Measurements from ENCODE around the gene ARHGEF10L.

The ARHGEF10L gene

DNA sequence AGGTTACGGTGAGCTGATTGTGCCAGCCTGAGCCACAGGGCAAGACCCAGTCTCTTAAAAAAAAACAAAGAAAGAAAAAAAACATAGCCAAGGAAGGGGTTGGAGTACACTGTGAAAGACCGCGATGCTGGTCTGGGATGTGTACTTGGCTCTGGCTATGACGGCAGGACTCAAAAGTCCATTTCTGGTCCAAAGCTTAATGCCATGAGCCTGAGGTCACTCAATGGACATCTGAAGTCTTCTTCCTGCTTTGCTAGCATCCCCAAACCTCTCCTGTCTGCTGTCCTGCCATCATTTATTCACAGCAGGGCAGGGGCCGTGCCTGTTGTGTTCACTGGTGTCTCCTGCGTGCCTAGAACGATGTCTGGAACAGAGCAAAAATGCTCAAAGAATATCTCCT is 1.5 kb upstream of the ARHGEF10L start:
- no peak for TF ChIP-seq GATA3 (IDR thresholded peaks at IDR 0.05; ENCODE audit: low read depth, low read length)
- TF ChIP-seq GATA2 (IDR thresholded peaks at IDR 0.05; ENCODE audit: low read depth, low read length), result no peak

DNA sequence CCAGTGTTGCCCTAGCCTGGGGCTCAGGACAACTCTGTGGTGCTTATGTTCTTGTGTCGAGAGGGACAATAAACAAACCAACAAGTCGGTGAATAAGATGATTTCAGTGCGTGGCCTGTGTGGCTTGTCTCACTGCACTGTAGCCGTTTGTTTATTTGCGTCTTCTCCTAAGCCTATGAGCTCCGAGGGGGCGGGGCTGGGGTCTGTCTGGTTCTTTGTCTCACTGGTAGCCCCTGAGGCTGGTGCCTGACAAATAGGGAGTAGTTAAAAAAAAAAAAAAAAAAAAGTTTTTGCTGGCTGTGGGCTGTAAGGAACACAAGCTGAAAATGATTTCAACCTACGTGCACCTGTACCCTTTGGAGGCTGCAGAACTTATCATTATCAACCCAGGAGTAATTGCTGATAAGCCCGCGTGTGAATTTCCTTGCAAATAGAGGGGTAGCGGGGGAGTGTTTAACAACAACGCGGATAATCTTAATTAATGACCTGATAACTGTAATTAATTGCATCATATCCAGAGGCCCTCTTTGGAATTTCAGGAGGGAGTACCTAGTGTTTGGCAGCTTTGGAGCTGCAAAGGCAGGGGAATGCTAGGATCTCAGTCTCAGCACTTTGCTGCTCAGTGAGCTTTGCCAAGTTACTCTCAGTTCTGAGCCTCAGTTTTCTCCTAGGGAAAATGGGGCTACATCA is 925 bp upstream of the ARHGEF10L start:
- TF ChIP-seq GATA3 (IDR thresholded peaks at IDR 0.05; ENCODE audit: low read depth, low read length) (no peak), GATA2 (IDR thresholded peaks at IDR 0.05; ENCODE audit: low read depth, low read length) (no peak)

DNA sequence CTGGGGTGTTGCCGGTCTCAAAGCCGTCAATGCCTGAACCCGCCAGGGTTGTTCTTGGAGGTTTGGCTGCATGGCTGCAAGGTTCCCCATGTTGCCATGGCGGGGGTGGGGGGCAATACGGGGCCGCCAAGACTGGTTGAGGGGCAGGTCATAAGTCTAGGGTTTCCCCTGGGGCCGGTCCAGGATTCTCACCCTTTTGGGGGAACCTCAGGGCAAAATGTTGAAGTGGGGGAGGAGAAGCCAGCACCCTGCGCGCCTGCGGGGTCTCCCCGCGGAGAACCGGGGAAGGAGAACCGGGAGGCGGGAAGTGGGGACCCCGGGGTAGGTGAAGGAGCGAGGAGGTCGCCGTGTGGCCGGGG is 401 bp upstream of the ARHGEF10L start:
- no peak for TF ChIP-seq GATA3 (IDR thresholded peaks at IDR 0.05; ENCODE audit: low read depth, low read length)

DNA sequence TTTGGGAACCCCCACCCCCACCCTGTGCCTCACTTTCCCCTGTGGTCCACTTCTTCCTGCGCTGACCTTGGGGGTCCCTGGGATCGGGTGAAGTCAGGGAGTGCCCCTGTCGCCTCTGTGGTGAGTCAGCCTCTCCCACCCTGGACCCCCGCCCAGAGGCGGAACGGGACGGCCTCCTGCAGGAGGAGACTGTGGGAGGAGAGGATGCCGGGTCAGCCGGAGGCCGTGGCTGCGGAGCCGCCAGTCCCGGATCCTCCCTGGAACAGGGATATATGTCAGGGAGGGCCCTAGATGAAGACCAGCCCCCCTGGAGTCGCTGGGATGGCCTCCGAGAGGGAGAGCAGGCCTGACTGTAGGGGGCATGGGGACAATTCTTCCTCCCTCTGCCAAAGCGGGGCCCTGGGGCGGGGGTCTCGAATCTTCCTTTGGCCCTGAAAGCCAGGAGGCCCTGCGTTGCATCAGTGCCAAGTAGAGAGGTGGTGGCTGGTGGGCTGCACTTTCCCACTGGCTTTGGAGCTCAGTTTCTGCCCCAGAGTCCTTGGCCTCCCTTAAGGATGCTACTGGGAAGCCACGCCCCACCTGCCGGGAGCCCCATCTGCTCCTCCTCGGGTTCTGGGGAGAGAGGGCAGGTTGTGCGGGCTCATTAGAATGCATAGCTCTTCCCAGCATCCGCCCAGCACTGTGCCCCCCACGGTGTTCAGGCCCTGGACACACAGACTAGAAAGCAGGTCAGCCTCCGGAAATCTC is 930 bp downstream of the ARHGEF10L start:
- TF ChIP-seq GATA3 (IDR thresholded peaks at IDR 0.05; ENCODE audit: low read depth, low read length) (no peak), GATA2 (IDR thresholded peaks at IDR 0.05; ENCODE audit: low read depth, low read length) (no peak)

DNA sequence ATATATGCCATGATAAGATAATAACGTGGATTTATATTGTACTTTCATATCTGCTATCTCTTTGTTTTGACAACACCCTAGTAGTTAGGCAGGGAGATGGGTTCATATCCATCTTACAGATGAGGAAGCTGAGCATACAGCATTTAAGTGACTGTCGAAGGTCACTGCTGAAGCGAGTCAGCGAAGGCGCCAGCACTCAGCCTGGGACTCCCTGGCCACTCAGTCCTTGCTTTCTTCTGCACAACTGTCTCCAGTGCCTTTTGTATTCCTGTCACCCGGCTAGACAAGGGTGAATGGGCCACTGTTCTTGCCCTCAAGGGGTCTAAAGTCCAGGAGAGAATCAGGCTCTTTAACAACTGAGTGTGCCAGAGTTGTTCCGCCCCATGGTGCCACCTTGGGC is 3.1 kb downstream of the ARHGEF10L start:
- no peak for TF ChIP-seq GATA3 (IDR thresholded peaks at IDR 0.05; ENCODE audit: low read depth, low read length)
- no peak for TF ChIP-seq GATA2 (IDR thresholded peaks at IDR 0.05; ENCODE audit: low read depth, low read length)

DNA sequence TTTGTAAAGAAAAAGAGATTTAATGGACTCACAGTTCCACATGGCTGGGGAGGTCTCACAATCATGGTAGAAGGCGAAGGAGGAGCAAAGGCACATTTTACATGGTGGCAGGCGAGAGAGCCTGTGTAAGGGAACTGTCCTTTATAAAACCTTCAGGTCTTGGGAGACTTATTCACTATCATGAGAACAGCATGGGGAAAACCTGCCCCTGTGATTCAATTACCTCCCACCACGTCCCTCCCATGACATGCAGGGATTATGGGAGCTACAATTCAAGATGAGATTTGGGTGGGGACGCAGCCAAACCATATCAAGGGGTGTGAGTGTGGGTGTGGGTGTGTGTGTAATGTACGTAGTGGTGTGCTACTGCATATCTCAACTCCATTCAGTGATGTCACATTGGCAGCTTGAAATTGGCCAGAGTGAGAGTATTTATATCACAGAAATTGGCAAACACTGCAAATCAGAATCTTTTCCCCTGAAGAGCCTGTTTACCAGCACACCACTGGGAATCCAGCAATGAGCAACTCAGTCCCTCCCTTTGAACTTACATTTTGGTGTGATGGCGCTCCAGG is 5.4 kb downstream of the ARHGEF10L start:
- TF ChIP-seq GATA3 (IDR thresholded peaks at IDR 0.05; ENCODE audit: low read depth, low read length) (no peak), GATA2 (IDR thresholded peaks at IDR 0.05; ENCODE audit: low read depth, low read length) (no peak)

DNA sequence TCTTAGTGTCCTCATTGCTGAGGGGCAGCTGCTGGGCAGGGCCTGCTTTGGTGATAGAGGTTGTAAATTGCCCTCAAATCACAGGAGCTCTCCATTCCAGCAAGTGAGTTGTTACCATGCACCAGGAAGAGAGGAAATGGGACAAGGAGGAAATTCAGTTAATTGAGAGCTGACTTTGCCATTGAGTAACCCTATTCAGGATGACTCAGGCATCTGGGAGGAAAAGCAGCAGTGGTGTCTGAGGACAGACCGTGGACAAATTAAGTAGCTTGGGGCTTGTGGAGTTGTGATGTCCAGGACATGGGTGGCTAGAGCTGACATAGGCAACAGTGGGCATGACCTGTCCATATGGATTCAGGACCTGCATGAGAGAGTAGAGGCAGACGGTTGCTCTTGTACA is 5.9 kb downstream of the ARHGEF10L start:
- no peak for TF ChIP-seq GATA3 (IDR thresholded peaks at IDR 0.05; ENCODE audit: low read depth, low read length)
- no peak for TF ChIP-seq GATA2 (IDR thresholded peaks at IDR 0.05; ENCODE audit: low read depth, low read length)

DNA sequence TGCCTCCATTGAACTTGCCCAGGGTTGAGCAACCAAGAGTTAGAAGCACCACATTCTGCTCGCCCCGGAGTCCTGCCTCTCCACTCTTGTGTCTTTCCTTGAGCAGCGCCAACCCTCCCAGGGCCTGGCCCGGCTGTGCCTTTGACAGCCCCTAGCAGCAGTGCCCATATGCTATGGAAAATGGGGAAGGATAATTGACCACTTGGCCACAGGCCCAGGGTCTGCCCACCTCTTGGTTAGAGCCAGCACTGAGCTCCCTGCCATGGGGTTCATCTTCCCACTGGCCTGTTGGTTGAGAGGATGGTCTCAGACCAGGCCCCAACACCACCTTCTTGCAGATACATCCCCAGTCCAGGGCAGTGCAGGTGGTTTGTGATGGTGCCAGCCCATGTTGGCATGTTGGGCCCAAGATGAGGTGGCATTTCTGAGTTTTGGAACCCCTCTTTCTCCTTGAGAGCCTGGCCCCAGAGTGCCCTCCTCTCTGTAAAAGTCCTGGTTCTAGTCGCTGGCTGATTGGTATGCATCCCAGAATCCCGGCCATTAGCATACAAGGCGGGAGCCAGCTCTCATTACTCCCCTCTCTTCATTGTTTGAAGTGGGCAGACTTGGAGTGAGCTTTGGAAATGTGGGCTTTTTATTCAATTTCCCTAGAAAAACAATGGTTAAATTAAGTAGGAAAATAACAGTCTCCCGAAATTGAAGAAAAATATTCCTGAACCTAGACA is 7.6 kb downstream of the ARHGEF10L start:
- TF ChIP-seq GATA2 (IDR thresholded peaks at IDR 0.05; ENCODE audit: low read depth, low read length) (no peak), GATA3 (IDR thresholded peaks at IDR 0.05; ENCODE audit: low read depth, low read length) (no peak)

DNA sequence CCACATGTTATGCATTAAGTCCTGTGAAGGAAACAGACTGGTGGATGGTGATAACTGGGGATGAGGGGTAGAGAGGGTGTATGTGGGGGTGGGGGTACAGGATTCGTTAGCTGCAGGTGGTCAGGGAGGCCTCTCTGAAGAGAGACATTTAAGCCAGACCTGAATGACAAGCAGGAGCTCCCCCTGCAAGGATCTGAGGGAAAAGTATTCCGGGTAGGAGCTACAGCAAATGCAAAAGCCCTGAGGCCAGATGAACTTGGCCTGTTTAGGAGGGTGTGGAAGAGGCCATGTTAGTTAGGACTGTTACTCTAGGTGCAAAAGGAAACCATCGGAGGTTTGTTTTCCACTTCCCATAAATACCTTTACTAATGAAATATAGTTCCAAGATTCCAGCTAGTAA is 9.9 kb downstream of the ARHGEF10L start:
- TF ChIP-seq GATA3 (IDR thresholded peaks at IDR 0.05; ENCODE audit: low read depth, low read length) (no peak), GATA2 (IDR thresholded peaks at IDR 0.05; ENCODE audit: low read depth, low read length) (no peak)

DNA sequence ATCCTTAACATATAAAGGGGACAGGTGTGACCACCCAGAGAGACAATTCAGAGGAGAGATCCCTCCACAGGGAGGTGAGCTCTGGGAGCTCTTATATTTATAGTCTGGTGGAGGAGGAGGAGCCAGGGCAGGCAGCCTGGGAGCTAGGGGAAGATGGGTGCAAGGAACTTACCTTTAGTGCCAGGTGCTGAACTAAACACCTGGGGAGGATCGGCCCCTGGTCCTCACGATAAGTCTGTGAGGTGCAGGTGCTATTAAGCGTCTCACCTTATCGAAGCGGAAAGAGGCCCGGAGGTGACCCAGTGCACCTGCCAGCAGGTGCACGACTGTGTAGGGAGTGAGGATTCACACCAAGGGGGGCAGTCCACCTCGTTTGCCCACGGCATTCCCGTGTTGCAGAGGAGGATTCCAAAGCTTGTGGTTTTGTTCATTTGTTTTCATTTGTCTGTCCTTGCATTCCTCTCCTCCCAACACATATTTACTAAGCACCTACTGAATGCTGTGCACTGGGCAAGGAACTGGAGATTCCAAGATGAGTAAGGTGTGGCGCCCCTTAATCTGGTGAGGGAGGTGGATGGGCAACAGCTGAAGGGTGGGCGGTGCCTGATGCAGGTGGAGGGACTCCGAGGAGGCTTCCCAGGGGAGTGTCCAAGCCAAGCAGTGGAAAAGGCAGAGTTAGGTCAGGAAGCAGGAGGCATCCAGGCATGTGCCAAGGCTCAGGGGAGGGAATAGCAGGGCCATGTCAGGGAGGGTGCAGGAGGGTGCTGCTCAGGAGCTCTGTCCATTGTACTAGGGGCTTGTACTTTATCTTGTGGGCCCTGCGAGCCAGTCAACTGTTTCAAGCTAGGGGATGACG is 11.5 kb downstream of the ARHGEF10L start:
- no peak for TF ChIP-seq GATA3 (IDR thresholded peaks at IDR 0.05; ENCODE audit: low read depth, low read length)
- no peak for TF ChIP-seq GATA2 (IDR thresholded peaks at IDR 0.05; ENCODE audit: low read depth, low read length)

DNA sequence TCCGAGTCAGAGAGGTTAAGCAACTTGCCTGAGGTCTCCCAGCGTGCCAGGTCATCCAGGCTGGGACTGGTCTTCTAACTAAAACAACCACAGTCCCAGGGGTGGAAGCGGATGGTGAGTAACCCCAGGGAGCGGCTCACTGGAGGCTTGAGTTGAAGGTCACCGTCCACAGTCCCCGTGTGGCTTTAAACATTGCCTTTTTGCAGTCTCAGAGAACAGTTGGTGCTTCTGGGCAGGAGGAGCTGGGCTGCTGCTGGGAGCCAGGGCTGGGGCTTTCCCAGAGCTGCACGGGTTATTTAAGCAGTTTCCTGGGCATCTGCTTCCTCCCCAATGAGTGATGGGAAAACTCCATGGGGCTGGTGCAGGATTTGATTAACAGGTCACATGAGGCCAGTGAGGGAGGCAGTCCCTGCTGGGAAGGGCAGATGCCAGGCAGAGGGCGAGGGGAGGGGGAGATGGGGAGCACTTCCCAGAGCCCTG is 12.3 kb downstream of the ARHGEF10L start:
- TF ChIP-seq GATA2 (IDR thresholded peaks at IDR 0.05; ENCODE audit: low read depth, low read length) (no peak), GATA3 (IDR thresholded peaks at IDR 0.05; ENCODE audit: low read depth, low read length) (no peak)

DNA sequence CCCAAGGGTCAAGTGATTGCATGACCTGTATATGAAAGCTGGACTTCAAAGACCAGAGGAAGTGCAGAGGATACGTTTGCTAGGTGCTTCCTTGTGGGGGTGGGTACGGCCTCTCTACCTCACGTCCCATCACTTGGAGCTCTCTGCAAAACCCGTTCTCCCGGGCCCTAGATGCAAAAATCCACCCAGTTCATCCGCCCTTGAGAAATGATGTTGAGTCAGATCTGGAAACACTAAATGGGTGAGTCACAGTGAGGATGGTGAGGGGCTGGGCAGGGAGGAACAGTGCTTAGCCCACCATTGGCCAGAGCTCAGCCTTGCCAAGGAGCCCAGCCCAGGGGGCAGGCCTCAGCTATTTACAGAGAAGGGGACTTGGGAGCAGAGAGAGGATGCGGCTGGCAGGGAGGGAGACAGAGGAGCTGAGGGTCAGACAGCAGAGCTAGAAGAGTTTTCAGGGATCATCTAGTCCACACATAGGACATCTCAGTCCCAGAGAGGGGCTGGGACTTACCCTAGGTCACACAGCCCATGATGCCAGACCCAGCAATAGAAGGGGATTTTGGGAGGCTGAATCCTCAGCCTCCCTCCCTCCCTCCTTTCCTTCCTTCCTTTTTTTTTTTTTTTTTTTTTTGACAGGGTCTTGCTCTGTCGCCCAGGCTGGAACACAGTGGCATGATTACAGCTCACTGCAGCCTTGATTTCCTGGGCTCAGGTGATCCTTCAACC is 14.6 kb downstream of the ARHGEF10L start:
- TF ChIP-seq GATA2 (IDR thresholded peaks at IDR 0.05; ENCODE audit: low read depth, low read length) (no peak), GATA3 (IDR thresholded peaks at IDR 0.05; ENCODE audit: low read depth, low read length) (no peak)

DNA sequence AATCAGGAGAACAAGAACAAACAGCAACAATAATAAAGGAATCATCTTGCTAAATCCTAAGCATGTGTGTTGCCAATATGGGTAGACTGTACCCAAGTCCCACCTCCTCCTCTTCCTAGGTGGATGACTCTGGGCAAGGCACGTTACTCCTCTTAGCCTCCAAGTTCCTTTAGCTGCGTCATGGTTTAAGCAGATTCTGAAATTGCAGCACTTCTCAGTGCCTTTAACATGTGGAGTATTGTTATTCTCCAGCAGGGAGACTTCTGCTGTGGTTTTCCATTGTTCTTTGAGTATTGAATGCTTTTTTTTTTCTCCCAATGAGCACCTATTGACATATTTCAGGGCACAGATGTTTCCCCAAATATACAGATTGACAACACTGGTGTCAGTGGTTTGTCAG is 15.5 kb downstream of the ARHGEF10L start:
- TF ChIP-seq GATA3 (IDR thresholded peaks at IDR 0.05; ENCODE audit: low read depth, low read length) (no peak), GATA2 (IDR thresholded peaks at IDR 0.05; ENCODE audit: low read depth, low read length) (no peak)

All from SH-SY5Y (cell line).